B cell (primary cell): Measurements from ENCODE around the gene CDK5RAP1. TPM values are rescaled to one million over a fixed set of nuclear protein-coding genes. Genes with fewer than 3 reads are reported as not detected.
"Not testable (repeated sequence)": the region's sequence is repeated elsewhere in the genome, so short reads cannot be mapped to it uniquely, and the experiment has no call there.

Experiments used
- ATAC-seq: fragments of 200-7000 bp; cut with Tn5 transposase; one replicate; pipeline ENCODE4 v1.10.0; 2021; ENCODE audit warnings: low read depth, mild to moderate bottlenecking, moderate number of reproducible peaks, moderate library complexity
- CTCF ChIA-PET: fragments of 350-600 bp; sonication (Branson Sonifier 250); formaldehyde crosslinking; loops from one replicate; lab custom pipeline; 2021; ENCODE audit warnings: antibody characterized with exemption, inconsistent platforms; lab: Charles Lee
- POLR2A ChIA-PET: fragments of 350-600 bp; sonication (Branson Sonifier 250); formaldehyde crosslinking; loops from one replicate; lab custom pipeline; 2021; ENCODE audit warnings: antibody characterized with exemption; lab: Charles Lee
- DNase-seq: peaks from one replicate; pipeline ENCODE4 v3.0.0; 2013
- H2AFZ ChIP-seq: 2 replicates; pipeline ENCODE4 v1.6.1; 2012; ENCODE audit warnings: mild to moderate bottlenecking, low read depth, low read length; ENCODE audit not compliant: insufficient read depth, poor library complexity, severe bottlenecking
- H3K27ac ChIP-seq, 2 donors: 1 replicate in 1 of 2; 2 replicates in 1 of 2; pipeline ENCODE4 v1.5.1; 2012 to 2013; ENCODE audit warnings: low read length in 2 of 2, mild to moderate bottlenecking in 2 of 2, moderate library complexity in 1 of 2
- H3K27me3 ChIP-seq, 4 experiments: fragments of 200-600 bp in 1 of 4; sonication (generic) in 1 of 4; replicated peaks in 1 of 4; 1 replicate in 2 of 4; 2 replicates in 2 of 4; pipeline versions ENCODE4 v1.6.1 to v1.7.0; 2013 to 2016; ENCODE audit warnings: low read length in 3 of 4, mild to moderate bottlenecking in 2 of 4, mixed read lengths in 1 of 4, moderate library complexity in 1 of 4; ENCODE audit not compliant: insufficient read depth in 4 of 4, control insufficient read depth in 3 of 4; ENCODE audit errors: control extremely low read depth in 1 of 4
- H3K36me3 ChIP-seq, 2 experiments: replicated peaks in 1 of 2; 1 replicate in 1 of 2; 2 replicates in 1 of 2; pipeline versions ENCODE4 v1.6.1 to v1.7.1; 2013; ENCODE audit warnings: low read length in 1 of 2; ENCODE audit not compliant: insufficient read depth in 2 of 2, control insufficient read depth in 1 of 2; ENCODE audit errors: control extremely low read depth in 1 of 2, extremely low read depth in 1 of 2
- H3K4me1 ChIP-seq, 2 donors: fragments of 200-600 bp in 1 of 2; sonication (generic) in 1 of 2; 1 replicate in 1 of 2; 2 replicates in 1 of 2; pipeline versions ENCODE4 v1.5.1 to v1.6.1; 2013 to 2017; ENCODE audit warnings: low read length in 2 of 2; ENCODE audit not compliant: control insufficient read depth in 2 of 2, insufficient read depth in 2 of 2
- H3K4me2 ChIP-seq: replicated peaks from 2 replicates; pipeline ENCODE3; 2012; ENCODE audit warnings: mild to moderate bottlenecking, low read depth, low read length; ENCODE audit not compliant: poor library complexity, severe bottlenecking
- H3K4me3 ChIP-seq, 5 experiments: fragments of 200-600 bp in 1 of 5; sonication (generic) in 1 of 5; 1 replicate in 3 of 5; 2 replicates in 2 of 5; pipeline versions ENCODE4 v1.5.1 to v1.7.0; 2011 to 2016; ENCODE audit warnings: low read length in 4 of 5, mild to moderate bottlenecking in 4 of 5, low read depth in 2 of 5, control low read depth in 1 of 5, moderate library complexity in 1 of 5; ENCODE audit not compliant: insufficient read depth in 1 of 5; ENCODE audit errors: control extremely low read depth in 1 of 5, extremely low read depth in 1 of 5
- H3K79me2 ChIP-seq: fragments of 200-600 bp; sonication (generic); one replicate; pipeline ENCODE4 v1.6.0; 2016; ENCODE audit warnings: low read length; ENCODE audit not compliant: control insufficient read depth, insufficient read depth
- H3K9ac ChIP-seq: fragments of 200-600 bp; sonication (generic); 2 replicates; pipeline ENCODE4 v1.6.1; 2017; ENCODE audit warnings: mild to moderate bottlenecking, low read length, moderate library complexity
- H3K9me3 ChIP-seq, 3 donors: one replicate each; pipeline versions ENCODE4 v1.6.1 to v1.7.1; 2013; ENCODE audit warnings: low read length in 2 of 3; ENCODE audit not compliant: control insufficient read depth in 2 of 3, insufficient read depth in 1 of 3; ENCODE audit errors: control extremely low read depth in 1 of 3
- H4K20me1 ChIP-seq: 2 replicates; pipeline ENCODE4 v1.6.0; 2012; ENCODE audit warnings: mild to moderate bottlenecking, low read length; ENCODE audit not compliant: insufficient read depth, control insufficient read depth, poor library complexity, severe bottlenecking
- H3K27ac Mint-ChIP-seq: one replicate; pipeline ENCODE4 v1.8.0; 2021; ENCODE audit warnings: mixed read lengths
- H3K27me3 Mint-ChIP-seq: one replicate; pipeline ENCODE4 v1.8.0; 2021; ENCODE audit warnings: mixed read lengths
- H3K4me1 Mint-ChIP-seq: one replicate; pipeline ENCODE4 v1.8.0; 2021; ENCODE audit warnings: mixed read lengths
- H3K4me3 Mint-ChIP-seq: one replicate; pipeline ENCODE4 v1.8.0; 2021; ENCODE audit warnings: mixed read lengths
- H3K9me3 Mint-ChIP-seq: one replicate; pipeline ENCODE4 v1.8.0; 2022; ENCODE audit warnings: mixed read lengths; ENCODE audit not compliant: insufficient read depth
- EZH2 ChIP-seq: IDR thresholded peaks from 2 replicates; pipeline ENCODE4 v1.6.1; 2012; ENCODE audit warnings: borderline replicate concordance, low read depth, mild to moderate bottlenecking, moderate library complexity, low read length; ENCODE audit not compliant: insufficient read depth, poor library complexity, severe bottlenecking
- WGBS: methylation state at CpG from one replicate; pipeline ENCODE4 v1.1.5; 2013; ENCODE audit warnings: missing lambda C conversion rate; ENCODE audit not compliant: insufficient coverage; 5-methylcytosine and 5-hydroxymethylcytosine counted together
- intact Hi-C: fragments of 100-400 bp; cut with micrococcal nuclease; formaldehyde crosslinking; loops from one replicate; pipeline ENCODE4 v1.10.0; 2022
- polyA plus RNA-seq: library from polyadenylated mRNA; depleted of rRNA; stranded (reverse); fragments of >200 nt; gene quantifications from 2 replicates; pipeline ENCODE4 v1.2.3, GENCODE V29; 2012
- total RNA-seq, 2 donors: library from RNA; stranded (reverse); fragments of 120-200 nt in 1 of 2; gene quantifications; 1 replicate in 1 of 2; 2 replicates in 1 of 2; pipeline versions ENCODE4 v1.2.3 to v1.2.4, GENCODE V29; 2013 to 2022
- TF ChIP-seq, protein P1 (sequence below): fragments of 200-600 bp; IDR thresholded peaks from one replicate; pipeline ENCODE4 v1.8.0; 2022; ENCODE audit warnings: antibody characterized with exemption, mild to moderate bottlenecking

CDK5RAP1 gene
- total and polyA plus RNA-seq, 2 donors (not counting 1 experiment from before 2014, with no cell fraction given), result 50.4 to 60.5 TPM

DNA sequence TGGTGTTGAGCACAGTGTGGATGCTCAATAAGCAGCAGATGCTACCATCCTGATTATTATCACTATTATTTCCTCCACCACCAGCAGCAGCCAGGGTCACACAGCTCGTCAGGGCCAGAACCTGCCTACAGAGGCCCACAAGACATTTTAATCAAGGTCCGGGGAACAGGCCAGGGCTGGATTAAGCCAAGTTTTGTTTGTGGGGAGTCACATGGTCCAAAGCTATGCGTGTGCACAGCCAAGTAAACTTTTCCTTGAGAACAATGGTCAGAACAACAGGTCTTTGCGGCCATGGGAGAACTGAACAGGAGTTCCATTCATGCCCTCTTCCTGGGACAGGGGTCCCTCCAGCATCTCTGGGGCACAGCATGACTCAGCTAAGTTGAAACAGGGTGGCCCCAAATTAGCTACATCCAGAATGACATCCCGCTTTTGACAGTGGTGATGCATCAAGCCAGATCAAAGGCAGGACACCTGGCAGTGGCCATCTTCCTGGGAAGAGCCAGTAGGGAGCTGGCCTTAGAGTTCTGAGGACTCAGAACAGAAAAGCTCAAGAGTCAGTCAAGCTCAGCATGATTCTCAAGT is 30.6 kb upstream of the CDK5RAP1 start:
- H3K9ac ChIP-seq, result no peak overlapping the region
- H3K4me2 ChIP-seq, result no peak overlapping the region
- no peak overlapping the region for H3K27ac ChIP-seq
- H3K27me3 Mint-ChIP-seq, result no peaks in the 10 kb centered on the region
- DNase-seq (no peak), ATAC-seq (no peak)
- H3K9me3 ChIP-seq, result no peaks in the 10 kb centered on the region
- H3K27me3 ChIP-seq, result no peaks in the 10 kb centered on the region
- no peak overlapping the region for H3K27ac Mint-ChIP-seq
- CTCF ChIA-PET, result interaction anchor here (1.2 to 1.5 kb wide), 3 partner anchors 12 to 38 kb away, joined by 3 read pairs; no protein-coding TSS in a partner anchor
- intact Hi-C loops, result no loop called here
- H3K9me3 Mint-ChIP-seq, result no peaks in the 10 kb centered on the region
- H3K4me3 ChIP-seq, result no peak overlapping the region
- H3K79me2 ChIP-seq, result no peaks in the 10 kb centered on the region
- WGBS, result 100% methylated on average over 4 of the region's 5 CpGs
- TF ChIP-seq EZH2, result no peak
- TF ChIP-seq, protein P1, sequence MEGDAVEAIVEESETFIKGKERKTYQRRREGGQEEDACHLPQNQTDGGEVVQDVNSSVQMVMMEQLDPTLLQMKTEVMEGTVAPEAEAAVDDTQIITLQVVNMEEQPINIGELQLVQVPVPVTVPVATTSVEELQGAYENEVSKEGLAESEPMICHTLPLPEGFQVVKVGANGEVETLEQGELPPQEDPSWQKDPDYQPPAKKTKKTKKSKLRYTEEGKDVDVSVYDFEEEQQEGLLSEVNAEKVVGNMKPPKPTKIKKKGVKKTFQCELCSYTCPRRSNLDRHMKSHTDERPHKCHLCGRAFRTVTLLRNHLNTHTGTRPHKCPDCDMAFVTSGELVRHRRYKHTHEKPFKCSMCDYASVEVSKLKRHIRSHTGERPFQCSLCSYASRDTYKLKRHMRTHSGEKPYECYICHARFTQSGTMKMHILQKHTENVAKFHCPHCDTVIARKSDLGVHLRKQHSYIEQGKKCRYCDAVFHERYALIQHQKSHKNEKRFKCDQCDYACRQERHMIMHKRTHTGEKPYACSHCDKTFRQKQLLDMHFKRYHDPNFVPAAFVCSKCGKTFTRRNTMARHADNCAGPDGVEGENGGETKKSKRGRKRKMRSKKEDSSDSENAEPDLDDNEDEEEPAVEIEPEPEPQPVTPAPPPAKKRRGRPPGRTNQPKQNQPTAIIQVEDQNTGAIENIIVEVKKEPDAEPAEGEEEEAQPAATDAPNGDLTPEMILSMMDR, result no peak
- H3K36me3 ChIP-seq, result peaks cover 0 to 3% of the 10 kb centered on the region in 2 experiments
- H3K4me3 Mint-ChIP-seq, result no peak overlapping the region
- no peaks in the 10 kb centered on the region for H3K4me1 Mint-ChIP-seq
- H3K4me1 ChIP-seq, result no peaks in the 10 kb centered on the region
- H4K20me1 ChIP-seq, result no peaks in the 10 kb centered on the region
- no peak overlapping the region for H2AFZ ChIP-seq
- POLR2A ChIA-PET, result no interaction called here

GRCh38 chr20:33423875-33424274 is 22.6 kb upstream of the CDK5RAP1 start:
- H3K9me3 ChIP-seq, H3K27ac Mint-ChIP-seq, POLR2A ChIA-PET, DNase-seq, intact Hi-C loops, H3K27ac ChIP-seq, H4K20me1 ChIP-seq, H3K9ac ChIP-seq, H3K4me1 ChIP-seq, H3K4me3 ChIP-seq, CTCF ChIA-PET, H3K79me2 ChIP-seq, H3K36me3 ChIP-seq, H3K4me2 ChIP-seq, H3K9me3 Mint-ChIP-seq, H3K4me1 Mint-ChIP-seq, ATAC-seq, H3K27me3 Mint-ChIP-seq, H2AFZ ChIP-seq, H3K4me3 Mint-ChIP-seq, H3K27me3 ChIP-seq: not testable (repeated sequence)
- 98% methylated on average over 6 of the region's 11 CpGs for WGBS
